Choroid plexus epithelial cell (primary cell): ENCODE data around the gene SLC29A2.
A peak's percentile ranks its signal among the peaks of the same experiment; 100 is the strongest.

Experiments
- DNase-seq: peaks from one replicate; pipeline ENCODE4 v3.0.0-alpha.2; 2010; ENCODE audit warnings: low read depth
- H3K4me3 ChIP-seq: 2 replicates; pipeline ENCODE4 v1.5.1; 2011; ENCODE audit warnings: low read depth, mild to moderate bottlenecking, control low read depth, low read length, moderate library complexity
- TF ChIP-seq, protein P1 (sequence below): conservative IDR thresholded peaks from 2 replicates; pipeline ENCODE4 v1.5.1; 2011; ENCODE audit warnings: low read depth, mild to moderate bottlenecking, control low read depth, inconsistent platforms, low read length, moderate library complexity

The SLC29A2 gene

DNA sequence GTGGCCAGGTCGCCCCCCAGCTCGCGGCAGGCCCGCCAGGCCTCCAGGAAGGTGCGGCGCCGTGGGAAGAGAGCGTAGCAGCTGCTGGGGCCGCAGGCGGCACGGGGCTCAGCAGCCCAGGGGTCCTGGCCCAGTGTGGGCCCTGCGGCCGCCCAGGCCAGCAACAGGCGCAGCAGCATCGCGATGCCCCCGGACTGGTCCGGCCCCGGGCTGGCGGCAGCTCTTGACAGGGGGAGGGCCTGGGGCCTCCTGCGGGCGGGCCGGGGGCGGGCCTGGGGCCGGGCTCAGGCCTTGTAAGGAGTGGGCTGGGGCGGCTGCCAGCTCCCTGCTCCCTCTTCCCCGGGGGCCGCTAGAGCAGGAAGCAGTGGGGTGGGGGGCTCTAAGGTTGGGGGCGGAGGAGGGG lies 54.7 kb downstream of the SLC29A2 start, which contains the start of gene CD248:
CD248 (minus strand) TSS at position 196 of the 403 bp plus-strand sequence; CDS start at position 179, 17 bp downstream.
- peak within 1 kb of the TSS; percentile 74 for H3K4me3 ChIP-seq
- DNase-seq = peak; percentile 86
- TF ChIP-seq, protein P1, sequence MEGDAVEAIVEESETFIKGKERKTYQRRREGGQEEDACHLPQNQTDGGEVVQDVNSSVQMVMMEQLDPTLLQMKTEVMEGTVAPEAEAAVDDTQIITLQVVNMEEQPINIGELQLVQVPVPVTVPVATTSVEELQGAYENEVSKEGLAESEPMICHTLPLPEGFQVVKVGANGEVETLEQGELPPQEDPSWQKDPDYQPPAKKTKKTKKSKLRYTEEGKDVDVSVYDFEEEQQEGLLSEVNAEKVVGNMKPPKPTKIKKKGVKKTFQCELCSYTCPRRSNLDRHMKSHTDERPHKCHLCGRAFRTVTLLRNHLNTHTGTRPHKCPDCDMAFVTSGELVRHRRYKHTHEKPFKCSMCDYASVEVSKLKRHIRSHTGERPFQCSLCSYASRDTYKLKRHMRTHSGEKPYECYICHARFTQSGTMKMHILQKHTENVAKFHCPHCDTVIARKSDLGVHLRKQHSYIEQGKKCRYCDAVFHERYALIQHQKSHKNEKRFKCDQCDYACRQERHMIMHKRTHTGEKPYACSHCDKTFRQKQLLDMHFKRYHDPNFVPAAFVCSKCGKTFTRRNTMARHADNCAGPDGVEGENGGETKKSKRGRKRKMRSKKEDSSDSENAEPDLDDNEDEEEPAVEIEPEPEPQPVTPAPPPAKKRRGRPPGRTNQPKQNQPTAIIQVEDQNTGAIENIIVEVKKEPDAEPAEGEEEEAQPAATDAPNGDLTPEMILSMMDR = no peak

DNA sequence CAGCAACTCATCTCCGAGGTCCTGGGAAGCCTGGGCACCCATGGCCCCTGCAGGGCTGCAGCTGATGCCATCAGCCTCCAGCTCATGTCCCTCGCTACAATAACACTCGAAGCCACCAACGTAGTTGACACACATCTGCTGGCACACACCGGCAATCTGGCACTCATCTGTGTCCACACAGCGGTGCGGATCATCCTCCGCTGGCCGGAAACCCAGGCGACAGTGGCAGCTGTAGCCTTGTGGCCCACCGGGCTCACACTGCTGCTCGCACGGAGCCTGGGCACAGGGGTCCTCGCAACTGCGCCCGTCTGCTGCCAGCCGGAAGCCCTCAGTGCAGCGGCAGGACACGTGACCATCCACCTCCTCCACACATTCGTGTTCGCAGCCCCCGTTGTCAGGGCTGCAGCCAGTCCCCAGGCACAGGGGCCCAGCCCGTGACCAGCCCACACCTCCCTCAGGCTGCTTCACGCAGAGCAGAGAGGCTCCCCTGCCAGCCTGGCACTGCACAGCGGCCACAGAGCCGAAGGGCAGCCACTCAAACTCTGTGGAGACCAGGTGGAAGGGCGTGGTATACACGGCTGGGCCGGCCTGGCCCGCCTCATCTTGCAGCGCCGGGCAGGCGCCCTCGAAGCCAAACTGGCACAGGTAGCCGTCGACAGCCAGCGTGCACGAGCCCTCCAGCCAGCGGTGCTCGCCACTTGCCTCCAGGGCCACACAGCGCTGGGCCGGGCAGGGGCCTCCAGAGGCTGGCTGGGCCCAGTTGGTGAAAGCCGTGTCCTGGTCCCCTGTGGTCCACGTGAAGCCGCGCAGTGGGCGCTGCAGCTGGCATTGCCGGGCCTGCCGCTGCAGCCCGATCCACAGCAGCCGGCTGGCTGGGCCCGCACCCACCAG lies 55.4 kb downstream of the SLC29A2 start:
- no peak for DNase-seq
- TF ChIP-seq, protein P1 = no peak
- H3K4me3 ChIP-seq = peak overlapping the region; percentile 74

DNA sequence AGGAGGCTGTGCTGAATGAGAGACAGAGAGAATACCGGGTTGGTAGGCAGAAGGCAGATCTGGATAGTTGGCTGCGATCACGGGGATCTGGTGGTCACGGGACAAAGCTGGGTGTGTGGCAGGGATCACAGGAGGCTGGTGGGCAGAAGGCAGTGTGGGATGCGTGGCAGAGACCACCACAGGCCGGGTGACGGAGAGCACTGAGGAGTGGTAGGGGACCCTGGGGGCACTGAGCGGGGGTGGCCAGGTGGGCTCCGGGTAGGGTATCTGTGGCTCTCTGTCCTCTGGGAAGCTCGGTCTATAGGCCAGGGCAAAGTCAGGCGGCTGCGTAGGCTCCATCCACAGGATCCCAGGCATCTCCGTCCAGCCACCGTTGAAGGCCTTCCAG lies 56.1 kb downstream of the SLC29A2 start:
- H3K4me3 ChIP-seq = peak overlapping the region; percentile 74
- TF ChIP-seq, protein P1 = no peak
- DNase-seq = no peak

DNA sequence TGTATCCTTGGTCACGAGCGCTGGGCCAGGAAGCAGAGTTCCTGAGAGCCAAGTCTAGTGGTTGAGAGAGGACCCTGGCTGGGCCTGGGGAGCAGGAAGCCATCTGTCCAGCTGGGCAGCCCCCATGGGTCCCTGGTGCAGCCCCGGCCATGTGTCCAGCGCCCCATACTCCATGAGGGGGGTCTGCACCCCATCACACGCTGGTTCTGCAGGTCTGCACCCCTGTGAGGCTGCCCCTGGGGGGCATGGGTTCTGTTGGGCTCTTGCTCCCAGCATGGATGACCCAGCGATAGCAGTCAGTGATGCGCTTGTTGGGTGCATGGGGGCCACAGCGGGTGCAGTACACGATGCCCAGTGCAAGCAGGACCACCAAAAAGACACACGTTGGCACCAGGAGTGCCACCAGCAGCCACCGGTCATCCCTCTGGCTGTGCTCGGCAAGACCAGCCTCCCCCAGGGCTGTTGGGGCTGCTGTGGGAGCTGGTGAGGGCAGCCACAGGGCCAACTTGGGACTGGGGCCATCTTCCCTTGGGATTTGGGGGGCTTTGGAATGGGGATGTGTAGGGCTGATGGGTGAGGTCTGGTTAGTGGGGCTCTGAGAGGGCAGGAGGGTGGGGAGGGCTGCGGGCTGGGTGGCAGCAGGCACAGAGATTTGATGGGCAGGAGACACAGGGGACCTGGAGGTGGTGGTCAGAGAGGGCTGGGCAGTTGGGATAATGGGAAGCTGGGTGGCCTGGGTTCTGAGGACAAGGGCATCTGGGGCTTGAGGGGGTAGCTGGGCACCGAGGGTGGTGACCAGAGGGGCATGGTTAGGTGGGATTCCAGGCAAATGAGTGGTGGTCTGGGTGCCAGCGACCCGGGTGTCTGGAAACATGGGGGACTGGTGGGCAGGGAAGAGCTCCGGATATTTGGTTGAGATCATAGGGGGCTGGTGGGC lies 56.7 kb downstream of the SLC29A2 start:
- TF ChIP-seq, protein P1 = no peak
- no peak for DNase-seq
- H3K4me3 ChIP-seq = peak overlapping the region; percentile 74

DNA sequence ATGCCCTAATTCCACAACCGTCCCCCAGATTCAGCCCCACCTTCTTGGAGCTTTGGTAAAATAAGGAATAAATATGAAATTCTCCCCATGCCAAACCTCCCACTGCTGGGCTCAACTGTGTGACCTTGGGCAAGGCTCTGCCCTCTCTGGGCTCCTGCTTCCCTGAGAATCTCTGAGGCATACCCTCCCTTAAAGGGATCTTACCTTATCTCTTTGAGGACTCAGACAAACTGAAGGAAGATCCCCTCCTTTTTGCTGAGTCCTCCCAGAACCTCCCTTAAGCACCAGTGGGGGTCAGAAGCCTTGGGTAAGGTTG lies 57.4 kb downstream of the SLC29A2 start:
- TF ChIP-seq, protein P1 = no peak
- DNase-seq = no peak
- peak overlapping the region; percentile 74 for H3K4me3 ChIP-seq

DNA sequence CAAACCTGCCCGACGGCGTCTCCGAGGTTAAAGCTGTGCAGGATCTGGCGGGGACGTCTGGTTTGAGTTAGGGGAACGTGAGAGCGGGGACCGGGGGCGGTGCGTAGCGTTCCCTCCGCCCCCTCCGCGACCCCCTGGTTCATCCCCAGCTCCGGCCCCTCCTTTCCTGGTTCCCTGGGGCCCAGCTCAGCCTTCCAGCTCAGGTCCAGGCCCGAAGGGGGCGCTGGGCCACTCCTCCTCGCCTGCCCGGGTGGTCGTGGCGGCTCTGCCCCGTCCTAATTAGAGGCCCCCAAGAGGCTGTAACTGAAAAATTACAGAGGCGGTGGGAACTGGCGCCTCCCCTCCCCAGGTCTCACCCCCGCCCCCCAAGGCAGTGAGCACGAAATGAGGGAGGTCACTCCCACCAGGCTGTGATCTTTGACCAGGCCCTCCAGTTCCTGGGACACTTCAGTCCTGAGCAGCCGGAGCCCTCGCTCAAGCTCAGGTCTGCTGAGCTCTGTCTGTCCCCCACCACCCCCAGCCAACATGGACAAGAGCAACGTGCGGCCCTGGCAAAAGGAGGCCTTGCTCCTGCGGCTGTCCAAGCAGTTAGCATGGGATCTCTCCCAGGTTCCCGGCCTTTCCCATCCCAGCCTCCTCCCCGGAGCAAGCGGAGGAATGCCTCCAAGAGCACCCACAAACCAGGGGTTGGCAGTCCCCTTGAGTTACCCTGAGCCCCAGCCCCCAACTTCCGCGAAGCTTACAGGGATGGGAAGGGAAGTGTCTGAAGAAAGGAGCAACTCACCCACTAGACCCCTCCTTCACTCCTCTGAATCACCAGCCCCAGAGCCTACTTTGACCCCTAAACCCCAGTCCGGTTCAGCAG lies 58.0 kb downstream of the SLC29A2 start:
- TF ChIP-seq, protein P1 = peak; percentile 54
- H3K4me3 ChIP-seq = peak overlapping the region; percentile 74
- peak; percentile 51 for DNase-seq
